NOMO-1 (cell line): Measurements from ENCODE around the gene AKNA.

Source experiments
- DNase-seq, 2 experiments: peaks; one replicate each; lab custom pipeline; 2025; ENCODE audit not compliant: unreplicated experiment in 2 of 2; lab: John Stamatoyannopoulos, UW

The AKNA gene

GRCh38 chr9:114416290-114416689 is 28.5 kb upstream of the AKNA start:
- DNase-seq, result no peak

DNA sequence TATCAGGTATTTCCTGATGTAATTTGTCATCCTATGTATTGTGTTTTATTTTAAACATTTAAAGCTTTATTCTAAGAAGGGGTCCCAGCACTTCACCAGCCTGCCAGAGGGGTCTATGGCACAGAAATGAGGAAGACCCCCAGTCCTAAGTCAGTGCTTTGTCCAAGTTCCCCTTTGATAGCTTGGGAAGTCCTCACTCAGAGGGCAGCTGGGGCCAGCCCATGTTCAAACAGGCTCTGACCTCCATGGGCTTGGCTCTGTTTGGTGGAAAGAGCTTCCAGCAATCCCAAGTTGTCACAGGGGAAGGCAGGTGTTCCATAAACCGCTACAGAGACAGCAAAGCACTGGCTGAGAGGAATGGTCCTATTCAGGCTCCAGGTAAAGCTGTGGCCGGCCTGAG is 26.6 kb upstream of the AKNA start:
- no peak for DNase-seq

GRCh38 chr9:114413861-114414301 is 26.1 kb upstream of the AKNA start:
- DNase-seq, result no peak

DNA sequence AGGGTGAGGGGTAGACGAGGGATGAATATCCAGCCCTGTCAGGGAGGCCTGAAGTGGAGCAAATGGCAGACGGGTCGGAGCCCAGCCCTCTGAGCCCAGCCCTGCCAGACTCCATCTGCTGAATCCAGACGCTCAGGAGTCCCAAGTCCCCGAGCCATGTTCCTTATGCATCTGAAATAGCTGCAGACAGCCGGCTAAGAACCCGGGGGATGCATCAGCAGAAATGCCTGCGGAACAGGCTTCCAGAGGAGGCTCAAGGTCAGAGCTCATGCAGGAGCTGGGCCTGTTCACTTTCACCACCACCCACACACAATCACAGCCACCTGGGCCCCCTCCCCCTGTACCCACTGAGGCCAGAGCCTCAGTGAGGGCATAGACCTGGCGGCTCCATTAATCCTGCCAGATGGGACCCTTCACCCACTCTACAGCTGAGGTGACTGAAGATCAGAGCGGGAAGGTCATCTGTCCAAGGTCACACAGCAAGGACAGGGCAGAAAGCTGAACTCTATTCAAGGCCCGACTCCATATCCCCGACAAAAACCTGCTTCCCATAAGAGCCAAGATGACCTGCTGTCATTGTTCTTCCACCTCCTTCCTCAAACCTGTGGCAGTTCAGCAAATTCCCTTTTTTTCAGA is 24.4 kb upstream of the AKNA start:
- no peak for DNase-seq

DNA sequence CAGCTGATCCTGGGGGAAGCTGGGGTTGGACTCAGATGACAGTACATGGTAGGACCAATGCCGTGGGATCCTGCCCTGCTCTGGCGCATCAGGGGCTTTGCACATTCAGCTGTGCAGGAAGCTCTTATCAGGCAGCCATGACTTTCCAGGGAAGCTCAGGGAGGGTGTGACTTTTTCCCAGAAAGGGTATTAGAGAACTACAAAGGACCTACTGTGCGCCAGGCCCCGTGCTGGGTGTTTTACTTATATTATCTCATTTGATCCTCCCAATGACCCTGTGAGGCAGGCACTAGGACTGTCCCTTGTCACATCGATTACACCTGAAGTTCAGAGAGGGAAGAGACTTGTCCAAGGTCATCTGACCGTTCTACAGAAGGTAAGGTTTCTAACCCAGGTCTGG is 23.7 kb upstream of the AKNA start:
- no peak for DNase-seq

DNA sequence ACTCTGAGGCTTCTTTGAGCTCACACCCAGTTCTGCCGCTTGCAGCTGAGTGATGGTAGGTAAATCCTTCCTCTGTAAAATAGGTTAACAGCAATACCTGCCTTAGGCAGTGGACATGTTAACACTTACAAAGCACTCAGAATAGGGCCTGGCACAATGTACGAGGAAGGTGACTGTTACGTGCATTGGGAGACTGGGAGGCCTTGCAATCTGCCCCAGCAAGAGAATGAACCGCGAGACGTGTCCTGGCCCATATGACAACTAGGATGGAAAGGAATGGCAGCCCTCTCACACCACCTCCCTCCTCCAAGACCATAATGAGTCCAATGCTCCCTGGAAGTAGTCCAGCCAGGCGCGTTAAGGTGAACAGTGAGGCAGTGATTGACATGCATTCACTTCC is 23.1 kb upstream of the AKNA start:
- DNase-seq, result no peak

- no peak for DNase-seq
Observed at GRCh38 chr9:114409842-114410241, 22.1 kb upstream of the AKNA start.

DNA sequence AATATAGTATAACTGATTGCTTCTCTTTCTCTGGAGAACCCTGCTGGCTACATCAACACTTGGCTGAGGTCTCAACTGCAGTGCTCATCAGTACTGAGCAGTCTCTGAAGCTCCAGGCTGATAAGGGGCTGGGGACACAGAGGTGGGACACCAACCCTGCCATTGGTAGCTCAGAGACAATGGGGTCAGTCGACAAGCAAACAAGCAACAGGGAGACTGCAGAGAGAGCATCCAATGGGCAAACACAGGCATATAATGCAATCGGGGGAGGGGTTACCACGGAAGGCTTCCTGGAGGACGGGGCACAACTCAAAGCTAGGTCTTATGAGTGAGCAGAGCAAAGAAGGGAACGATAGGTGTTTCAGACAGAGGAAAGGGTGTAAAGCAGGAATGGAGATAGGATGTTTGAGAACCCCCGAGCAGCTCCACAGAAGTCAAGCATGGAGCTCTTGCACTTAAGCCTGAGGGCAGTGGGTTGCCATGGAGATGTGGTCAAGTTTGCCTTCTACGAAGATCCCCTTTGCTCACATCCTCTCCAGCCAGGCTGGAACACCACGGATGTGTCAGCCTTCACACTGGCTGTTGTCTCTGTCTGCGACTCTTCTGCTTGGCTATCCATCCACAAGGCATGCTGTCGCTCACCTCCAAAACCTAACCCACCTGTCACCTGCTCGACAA is 21.5 kb upstream of the AKNA start:
- peak; percentile 8 to 17 for DNase-seq

GRCh38 chr9:114408645-114409044 is 20.9 kb upstream of the AKNA start:
- no peak for DNase-seq

DNA sequence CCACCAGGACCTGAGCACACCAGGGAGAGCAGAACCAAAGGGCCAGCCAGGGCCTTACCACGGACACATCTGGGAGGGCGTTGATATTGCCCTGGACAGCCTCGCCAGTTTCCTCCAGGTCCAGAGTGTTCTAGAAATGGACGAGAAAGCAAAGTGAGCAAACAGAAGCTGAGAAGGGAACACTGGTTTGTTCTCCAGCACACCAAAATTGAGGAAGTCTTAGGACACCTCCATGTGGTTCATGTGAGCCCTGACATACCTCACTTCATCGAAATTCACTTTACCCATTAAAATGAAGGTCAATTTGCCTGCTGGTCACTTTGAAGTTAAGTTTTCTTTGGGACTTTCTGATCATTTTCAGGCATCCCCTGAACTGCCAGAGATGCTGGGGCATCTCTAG is 20.1 kb upstream of the AKNA start:
- no peak for DNase-seq

DNA sequence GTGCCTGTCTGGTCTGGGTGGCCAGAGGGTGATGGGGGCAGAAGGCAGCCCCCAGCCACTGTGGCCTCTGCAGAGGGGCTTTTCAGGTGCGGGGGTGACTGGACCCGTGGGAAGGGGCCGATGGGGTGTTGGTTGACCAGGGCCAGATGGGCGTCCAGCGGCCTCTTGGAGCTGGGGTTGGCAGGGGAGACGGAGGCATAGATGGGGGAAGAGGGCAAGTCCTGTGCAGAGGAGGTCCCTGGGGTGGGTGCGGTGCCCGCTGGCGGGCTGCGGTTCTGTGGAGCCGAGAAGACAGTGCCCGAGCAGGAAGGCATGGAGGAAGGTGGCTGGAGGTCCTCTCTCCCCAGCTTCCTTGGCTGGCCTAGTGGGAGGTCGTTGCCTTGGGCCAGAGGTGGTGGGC is 18.7 kb upstream of the AKNA start:
- DNase-seq, result no peak

- peak; percentile 72 to 73 for DNase-seq
Observed at GRCh38 chr9:114405294-114406034, 17.7 kb upstream of the AKNA start.

DNA sequence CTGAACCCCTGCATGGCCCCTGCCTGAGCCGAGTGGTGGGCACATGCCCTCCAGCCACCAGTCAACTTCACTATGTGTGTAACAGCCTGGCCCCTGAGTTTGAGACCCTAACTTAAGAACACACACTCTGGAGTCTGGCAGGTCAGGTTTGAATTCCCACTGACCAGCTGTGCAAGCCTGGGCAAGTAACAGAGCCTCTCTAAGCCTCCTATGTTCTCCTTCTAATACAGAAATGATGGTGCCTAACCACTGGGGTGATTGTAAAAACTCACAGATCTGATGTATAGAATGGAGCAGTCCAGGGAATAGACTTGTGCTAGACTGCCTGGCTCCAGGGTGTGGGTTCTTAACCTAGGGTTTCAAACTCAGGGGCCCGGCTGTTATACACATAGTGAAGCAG is 16.7 kb upstream of the AKNA start:
- DNase-seq, result no peak

GRCh38 chr9:114403153-114403756 is 15.5 kb upstream of the AKNA start:
- DNase-seq, result no peak

DNA sequence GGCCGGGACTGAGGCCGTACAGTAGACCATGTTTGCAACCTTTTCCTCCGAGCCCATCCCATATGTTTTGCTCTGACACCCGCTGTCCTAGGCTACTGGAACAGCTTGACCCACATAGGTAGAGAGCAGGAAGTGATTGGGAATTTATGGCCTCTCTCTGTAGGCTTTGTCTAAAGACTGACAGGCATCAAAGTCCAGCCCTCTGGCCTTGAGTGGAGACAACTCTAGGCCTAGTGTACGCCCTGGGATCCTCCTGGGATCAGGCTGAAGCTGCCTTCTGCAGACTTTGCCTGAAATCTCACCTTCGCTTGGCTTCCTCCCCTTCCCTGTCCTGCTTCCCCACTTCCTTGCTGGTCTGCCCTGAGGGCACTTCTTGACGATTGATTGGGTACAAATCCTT is 13.6 kb upstream of the AKNA start:
- no peak for DNase-seq

GRCh38 chr9:114400772-114401171 is 13.0 kb upstream of the AKNA start:
- no peak for DNase-seq

- DNase-seq, result no peak
Observed at GRCh38 chr9:114400219-114400618, 12.4 kb upstream of the AKNA start.

DNA sequence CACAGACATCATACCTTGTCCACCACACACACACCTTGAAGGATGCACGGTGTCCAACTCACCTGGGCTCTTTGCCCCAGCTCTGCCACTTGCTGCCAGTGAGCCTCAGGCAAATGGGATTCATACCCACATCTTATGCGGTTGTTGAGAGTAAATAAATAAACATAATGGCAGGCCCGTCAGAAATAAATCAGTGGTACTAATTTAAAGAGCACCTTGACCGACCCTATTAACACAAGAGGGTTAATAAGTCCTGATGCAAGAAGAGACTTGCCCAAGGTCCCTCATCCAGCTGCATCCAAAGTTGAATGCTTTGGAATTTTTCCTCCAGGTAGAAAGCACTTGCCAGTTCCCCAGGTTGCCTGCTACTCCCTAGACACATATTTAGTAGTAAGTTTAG is 11.6 kb upstream of the AKNA start:
- no peak for DNase-seq

- peak; percentile 92 to 98 for DNase-seq
Observed at GRCh38 chr9:114397848-114398605, 10.2 kb upstream of the AKNA start.

- no peak for DNase-seq
Observed at GRCh38 chr9:114397219-114397847, 9.6 kb upstream of the AKNA start.
